Measurements from ENCODE around the gene HIVEP1.

Gene HIVEP1

GRCh38 chr6:11994875-11995461 is 17.1 kb upstream of the HIVEP1 start:
- DNase-seq = no peak
- no peak for ATAC-seq

GRCh38 chr6:11996751-11997150 is 15.4 kb upstream of the HIVEP1 start:
- DNase-seq (no peak), ATAC-seq (no peak)

GRCh38 chr6:11999246-11999645 is 12.9 kb upstream of the HIVEP1 start:
- no peak for DNase-seq
- ATAC-seq = no peak

- no peak for ATAC-seq
- DNase-seq = no peak
These were observed 11.9 kb upstream of the HIVEP1 start for GRCh38 chr6:12000174-12000573.

- no peak for ATAC-seq
These were observed 11.0 kb upstream of the HIVEP1 start for GRCh38 chr6:12001004-12001705.

GRCh38 chr6:12001706-12002435 is 10.2 kb upstream of the HIVEP1 start:
- ATAC-seq = no peak

More at GRCh38 chr6:12001004-12001705, 11.0 kb upstream of the HIVEP1 start:
- no peak for DNase-seq

GRCh38 chr6:12007473-12007872 is 4.6 kb upstream of the HIVEP1 start:
- ATAC-seq (no peak), DNase-seq (no peak)

More at GRCh38 chr6:12001706-12002435, 10.2 kb upstream of the HIVEP1 start:
- DNase-seq = no peak

GRCh38 chr6:12007887-12008286 is 4.2 kb upstream of the HIVEP1 start:
- ATAC-seq = no peak
- DNase-seq = no peak

- ATAC-seq = peak; percentile 40
- DNase-seq = peak; percentile 85
These were observed 3.5 kb upstream of the HIVEP1 start for GRCh38 chr6:12008366-12009179.

- ATAC-seq = no peak
- no peak for DNase-seq
These were observed 2.9 kb upstream of the HIVEP1 start for GRCh38 chr6:12009180-12009685.

GRCh38 chr6:12009876-12010634 is 2.1 kb upstream of the HIVEP1 start:
- ATAC-seq (no peak), DNase-seq (no peak)

- ATAC-seq = peak; percentile 39
- peak; percentile 58 for DNase-seq
These were observed 1.4 kb upstream of the HIVEP1 start for GRCh38 chr6:12010635-12011275.

GRCh38 chr6:12011276-12012037 is 655 bp upstream of the HIVEP1 start:
- peak; percentile 80 for ATAC-seq

GRCh38 chr6:12012558-12013306 is 620 bp downstream of the HIVEP1 start:
- DNase-seq = peak; percentile 77
- peak; percentile 12 for ATAC-seq

More at GRCh38 chr6:12011276-12012037, 655 bp upstream of the HIVEP1 start:
- DNase-seq = peak; percentile 97

- DNase-seq = no peak
- no peak for ATAC-seq
These were observed 1.2 kb downstream of the HIVEP1 start for GRCh38 chr6:12013307-12013719.

- DNase-seq = no peak
- no peak for ATAC-seq
These were observed 2.1 kb downstream of the HIVEP1 start for GRCh38 chr6:12014027-12014872.

GRCh38 chr6:12014873-12015149 is 2.7 kb downstream of the HIVEP1 start:
- DNase-seq (no peak), ATAC-seq (no peak)

- DNase-seq = no peak
- no peak for ATAC-seq
These were observed 5.2 kb downstream of the HIVEP1 start for GRCh38 chr6:12017263-12017662.
